ENCODE data around the gene IVD.

IVD gene

DNA sequence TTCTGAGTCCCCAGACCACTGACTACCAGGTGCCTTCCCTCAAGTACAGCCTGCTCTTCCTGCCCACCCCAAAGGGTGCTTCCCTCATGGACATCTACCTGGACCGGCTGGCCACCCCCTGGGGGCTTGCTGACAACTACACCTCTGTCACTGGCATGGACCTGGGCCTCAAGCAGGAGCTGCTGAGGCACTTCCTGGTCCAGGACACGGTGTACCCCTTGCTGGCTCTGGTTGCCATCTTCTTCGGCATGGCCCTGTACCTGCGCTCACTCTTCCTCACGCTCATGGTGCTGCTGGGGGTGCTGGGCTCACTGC is 38.3 kb upstream of the IVD start:
- no peak overlapping the region for H3K4me3 ChIP-seq (ENCODE audit: low read length)
- DNase-seq (ENCODE audit: low read depth), result no peak
- TF ChIP-seq, protein P1, sequence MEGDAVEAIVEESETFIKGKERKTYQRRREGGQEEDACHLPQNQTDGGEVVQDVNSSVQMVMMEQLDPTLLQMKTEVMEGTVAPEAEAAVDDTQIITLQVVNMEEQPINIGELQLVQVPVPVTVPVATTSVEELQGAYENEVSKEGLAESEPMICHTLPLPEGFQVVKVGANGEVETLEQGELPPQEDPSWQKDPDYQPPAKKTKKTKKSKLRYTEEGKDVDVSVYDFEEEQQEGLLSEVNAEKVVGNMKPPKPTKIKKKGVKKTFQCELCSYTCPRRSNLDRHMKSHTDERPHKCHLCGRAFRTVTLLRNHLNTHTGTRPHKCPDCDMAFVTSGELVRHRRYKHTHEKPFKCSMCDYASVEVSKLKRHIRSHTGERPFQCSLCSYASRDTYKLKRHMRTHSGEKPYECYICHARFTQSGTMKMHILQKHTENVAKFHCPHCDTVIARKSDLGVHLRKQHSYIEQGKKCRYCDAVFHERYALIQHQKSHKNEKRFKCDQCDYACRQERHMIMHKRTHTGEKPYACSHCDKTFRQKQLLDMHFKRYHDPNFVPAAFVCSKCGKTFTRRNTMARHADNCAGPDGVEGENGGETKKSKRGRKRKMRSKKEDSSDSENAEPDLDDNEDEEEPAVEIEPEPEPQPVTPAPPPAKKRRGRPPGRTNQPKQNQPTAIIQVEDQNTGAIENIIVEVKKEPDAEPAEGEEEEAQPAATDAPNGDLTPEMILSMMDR (conservative IDR thresholded peaks at IDR 0.05; ENCODE audit: low read depth, low read length), result no peak

DNA sequence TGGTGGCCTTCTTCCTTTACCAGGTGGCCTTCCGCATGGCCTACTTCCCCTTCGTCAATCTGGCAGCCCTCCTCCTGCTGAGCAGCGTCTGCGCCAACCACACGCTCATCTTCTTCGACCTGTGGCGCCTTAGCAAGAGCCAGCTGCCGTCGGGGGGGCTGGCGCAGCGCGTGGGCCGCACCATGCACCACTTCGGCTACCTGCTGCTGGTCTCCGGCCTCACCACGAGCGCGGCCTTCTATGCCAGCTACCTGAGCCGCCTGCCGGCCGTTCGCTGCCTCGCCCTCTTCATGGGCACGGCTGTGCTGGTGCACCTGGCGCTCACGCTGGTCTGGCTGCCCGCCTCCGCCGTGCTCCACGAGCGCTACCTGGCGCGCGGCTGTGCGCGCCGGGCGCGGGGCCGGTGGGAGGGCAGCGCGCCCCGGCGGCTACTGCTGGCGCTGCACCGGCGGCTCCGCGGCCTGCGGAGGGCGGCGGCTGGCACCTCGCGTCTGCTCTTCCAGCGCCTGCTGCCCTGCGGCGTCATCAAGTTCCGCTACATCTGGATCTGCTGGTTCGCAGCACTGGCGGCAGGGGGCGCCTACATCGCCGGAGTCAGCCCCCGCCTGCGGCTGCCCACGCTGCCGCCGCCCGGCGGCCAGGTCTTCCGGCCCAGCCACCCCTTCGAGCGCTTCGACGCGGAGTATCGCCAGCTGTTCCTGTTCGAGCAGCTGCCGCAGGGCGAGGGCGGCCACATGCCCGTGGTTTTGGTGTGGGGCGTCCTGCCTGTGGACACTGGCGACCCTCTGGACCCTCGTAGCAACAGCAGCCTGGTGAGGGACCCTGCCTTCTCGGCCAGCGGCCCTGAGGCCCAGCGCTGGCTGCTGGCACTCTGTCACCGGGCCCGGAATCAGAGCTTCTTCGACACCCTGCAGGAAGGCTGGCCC is 37.6 kb upstream of the IVD start:
- peak overlapping the region; percentile 24 for H3K4me3 ChIP-seq (ENCODE audit: low read length)
- TF ChIP-seq, protein P1 (conservative IDR thresholded peaks at IDR 0.05; ENCODE audit: low read depth, low read length), result peak; percentile 64
- peak; percentile 62 for DNase-seq (ENCODE audit: low read depth)

DNA sequence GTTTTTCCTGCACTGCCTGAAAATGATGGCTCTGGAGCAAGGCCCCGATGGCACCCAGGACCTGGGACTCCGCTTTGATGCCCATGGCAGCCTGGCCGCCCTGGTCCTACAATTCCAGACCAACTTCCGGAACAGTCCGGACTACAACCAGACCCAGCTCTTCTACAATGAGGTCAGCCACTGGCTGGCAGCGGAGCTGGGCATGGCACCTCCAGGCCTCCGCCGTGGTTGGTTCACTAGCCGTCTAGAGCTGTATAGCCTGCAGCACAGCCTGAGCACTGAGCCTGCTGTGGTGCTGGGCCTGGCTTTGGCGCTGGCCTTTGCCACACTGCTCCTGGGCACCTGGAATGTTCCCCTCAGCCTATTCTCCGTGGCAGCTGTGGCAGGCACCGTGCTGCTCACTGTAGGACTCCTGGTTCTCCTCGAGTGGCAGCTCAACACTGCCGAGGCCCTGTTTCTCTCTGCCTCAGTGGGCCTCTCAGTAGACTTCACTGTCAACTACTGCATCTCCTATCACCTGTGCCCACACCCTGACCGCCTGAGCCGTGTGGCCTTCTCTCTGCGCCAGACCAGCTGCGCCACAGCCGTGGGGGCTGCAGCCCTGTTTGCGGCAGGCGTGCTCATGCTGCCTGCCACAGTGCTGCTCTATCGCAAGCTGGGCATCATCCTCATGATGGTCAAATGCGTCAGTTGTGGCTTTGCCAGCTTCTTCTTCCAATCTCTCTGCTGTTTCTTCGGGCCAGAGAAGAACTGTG is 36.7 kb upstream of the IVD start:
- no peak for DNase-seq (ENCODE audit: low read depth)
- TF ChIP-seq, protein P1 (conservative IDR thresholded peaks at IDR 0.05; ENCODE audit: low read depth, low read length), result no peak
- no peak overlapping the region for H3K4me3 ChIP-seq (ENCODE audit: low read length)

DNA sequence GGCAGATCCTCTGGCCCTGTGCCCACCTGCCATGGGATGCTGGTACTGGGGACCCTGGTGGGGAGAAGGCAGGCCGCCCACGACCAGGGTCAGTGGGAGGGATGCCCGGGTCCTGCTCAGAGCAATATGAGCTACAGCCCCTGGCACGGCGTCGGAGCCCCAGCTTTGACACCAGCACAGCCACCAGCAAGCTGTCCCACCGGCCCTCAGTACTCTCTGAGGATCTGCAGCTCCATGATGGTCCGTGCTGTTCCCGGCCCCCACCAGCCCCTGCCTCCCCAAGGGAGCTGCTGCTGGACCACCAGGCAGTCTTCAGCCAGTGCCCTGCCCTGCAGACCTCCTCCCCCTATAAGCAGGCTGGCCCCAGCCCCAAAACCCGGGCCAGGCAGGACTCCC is 36.1 kb upstream of the IVD start:
- no peak overlapping the region for H3K4me3 ChIP-seq (ENCODE audit: low read length)
- TF ChIP-seq, protein P1 (conservative IDR thresholded peaks at IDR 0.05; ENCODE audit: low read depth, low read length), result no peak
- DNase-seq (ENCODE audit: low read depth), result no peak

DNA sequence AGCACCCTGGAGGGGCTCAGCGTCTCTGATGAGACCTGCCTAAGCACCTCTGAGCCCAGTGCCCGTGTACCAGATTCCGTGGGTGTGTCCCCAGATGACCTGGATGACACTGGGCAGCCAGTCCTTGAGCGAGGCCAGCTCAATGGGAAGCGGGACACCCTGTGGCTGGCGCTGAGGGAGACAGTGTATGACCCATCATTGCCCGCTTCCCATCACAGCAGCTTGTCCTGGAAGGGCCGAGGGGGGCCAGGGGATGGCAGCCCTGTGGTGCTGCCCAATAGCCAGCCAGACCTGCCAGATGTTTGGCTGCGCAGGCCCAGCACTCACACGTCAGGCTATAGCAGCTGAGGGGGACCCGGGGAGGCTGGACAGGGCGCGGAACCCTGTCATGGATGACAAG is 35.6 kb upstream of the IVD start:
- TF ChIP-seq, protein P1 (conservative IDR thresholded peaks at IDR 0.05; ENCODE audit: low read depth, low read length), result no peak
- no peak overlapping the region for H3K4me3 ChIP-seq (ENCODE audit: low read length)
- no peak for DNase-seq (ENCODE audit: low read depth)

DNA sequence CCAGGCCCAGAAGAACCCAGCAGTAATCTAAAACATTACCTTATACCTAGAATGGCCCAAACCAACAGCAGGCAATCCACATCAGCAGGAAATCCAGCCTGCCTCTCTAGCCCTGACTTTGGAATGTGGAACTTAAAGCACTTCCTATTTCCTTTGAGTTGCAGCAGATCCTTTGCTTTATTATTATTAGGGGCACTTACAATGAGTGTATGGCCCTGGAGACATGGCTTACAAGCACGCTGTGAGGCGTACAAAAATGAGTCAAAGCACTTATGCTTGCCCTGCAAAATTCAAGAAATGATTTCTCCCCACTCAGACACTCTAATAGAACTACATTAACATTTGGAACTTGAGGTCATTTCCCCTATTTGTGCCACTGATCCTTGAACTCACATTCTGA is 32.6 kb upstream of the IVD start:
- DNase-seq (ENCODE audit: low read depth), result no peak
- TF ChIP-seq, protein P1 (conservative IDR thresholded peaks at IDR 0.05; ENCODE audit: low read depth, low read length), result no peak

More for the DNA sequence above, 32.6 kb upstream of the IVD start:
- H3K4me3 ChIP-seq (ENCODE audit: low read length), result no peak overlapping the region

Measured in retinal pigment epithelial cell (primary cell).